Embryonic facial prominence (tissue), 1 donor: ENCODE measurements around the gene NSUN4.
A peak's percentile ranks its signal among the peaks of the same experiment; 100 is the strongest.
"Not testable (repeated sequence)": the region's sequence is repeated elsewhere in the genome, so short reads cannot be mapped to it uniquely, and the experiment has no call there.

Experiments
- DNase-seq: peaks from one replicate; pipeline ENCODE4 v3.0.0-alpha.2; 2016; ENCODE audit errors: extremely low spot score

Gene NSUN4

GRCh38 chr1:46365796-46366195 is 25.2 kb downstream of the NSUN4 start:
- not testable (repeated sequence) for DNase-seq

- no peak for DNase-seq
Observed at GRCh38 chr1:46367072-46367471, 26.5 kb downstream of the NSUN4 start.

- not testable (repeated sequence) for DNase-seq
Observed at GRCh38 chr1:46367701-46368100, 27.1 kb downstream of the NSUN4 start.

- DNase-seq: no peak
Observed at GRCh38 chr1:46368791-46369190, 28.2 kb downstream of the NSUN4 start.

GRCh38 chr1:46369542-46370213 is 29.1 kb downstream of the NSUN4 start:
- DNase-seq: no peak

- DNase-seq: no peak
Observed at GRCh38 chr1:46370214-46370633, 29.6 kb downstream of the NSUN4 start.

- DNase-seq: no peak
Observed at GRCh38 chr1:46372431-46372830, 31.8 kb downstream of the NSUN4 start.

GRCh38 chr1:46379996-46380395 is 39.4 kb downstream of the NSUN4 start:
- no peak for DNase-seq

- DNase-seq: no peak
Observed at GRCh38 chr1:46380508-46380907, 39.9 kb downstream of the NSUN4 start.

- no peak for DNase-seq
Observed at GRCh38 chr1:46393510-46393909, 52.9 kb downstream of the NSUN4 start.

GRCh38 chr1:46394108-46394871 is 53.7 kb downstream of the NSUN4 start, which contains the start of gene FAAH:
TSS of gene FAAH (plus strand) at chr1:46394317. CDS start at chr1:46394349, 32 bp downstream.
- no peak for DNase-seq

GRCh38 chr1:46394872-46395465 is 54.4 kb downstream of the NSUN4 start:
- no peak for DNase-seq

GRCh38 chr1:46396441-46397398 is 56.1 kb downstream of the NSUN4 start:
- DNase-seq: no peak

GRCh38 chr1:46399307-46399706 is 58.7 kb downstream of the NSUN4 start:
- no peak for DNase-seq

GRCh38 chr1:46400421-46400820 is 59.8 kb downstream of the NSUN4 start:
- DNase-seq: no peak

GRCh38 chr1:46401154-46401913 is 60.7 kb downstream of the NSUN4 start:
- DNase-seq: no peak

- peak; percentile 89 for DNase-seq
Observed at GRCh38 chr1:46401964-46402626, 61.5 kb downstream of the NSUN4 start.

GRCh38 chr1:46403916-46404315 is 63.3 kb downstream of the NSUN4 start:
- DNase-seq: no peak

- no peak for DNase-seq
Observed at GRCh38 chr1:46404482-46405196, 64.0 kb downstream of the NSUN4 start.

GRCh38 chr1:46405197-46405555 is 64.6 kb downstream of the NSUN4 start:
- no peak for DNase-seq
